GM11168 (cell line): ENCODE data around the gene TPP2.

Experiments used
- in situ Hi-C: fragments of 300-500 bp; cut with MboI; formaldehyde crosslinking; loops from one replicate; pipeline ENCODE4 v1.12.0; 2022; ENCODE audit warnings: low sequenced_read_pairs; ENCODE audit not compliant: unreplicated experiment

Gene TPP2

GRCh38 chr13:102596147-102597028, at the start of gene TPP2:
TSS of gene TPP2 (plus strand) at chr13:102596986. CDS start at chr13:102597039, 53 bp downstream.
- in situ Hi-C loops = loop anchor here (10.0 kb wide), 1 partner anchor 258 kb away; no protein-coding TSS in a partner anchor

GRCh38 chr13:102548811-102549210, 48.0 kb upstream of the TPP2 start:
- in situ Hi-C loops = no loop called here

GRCh38 chr13:102550507-102550906, 46.3 kb upstream of the TPP2 start:
- in situ Hi-C loops = no loop called here

- in situ Hi-C loops = no loop called here
Observed at GRCh38 chr13:102555914-102556553, 40.8 kb upstream of the TPP2 start.

GRCh38 chr13:102556806-102557205, 40.0 kb upstream of the TPP2 start:
- in situ Hi-C loops = no loop called here

GRCh38 chr13:102558029-102558428, 38.8 kb upstream of the TPP2 start:
- in situ Hi-C loops = no loop called here

GRCh38 chr13:102561933-102562332, 34.9 kb upstream of the TPP2 start:
- in situ Hi-C loops = no loop called here

- in situ Hi-C loops = no loop called here
Observed at GRCh38 chr13:102563267-102563666, 33.5 kb upstream of the TPP2 start.

GRCh38 chr13:102564564-102564963, 32.2 kb upstream of the TPP2 start:
- in situ Hi-C loops = no loop called here

GRCh38 chr13:102566513-102566912, 30.3 kb upstream of the TPP2 start:
- in situ Hi-C loops = no loop called here

GRCh38 chr13:102567857-102568256, 28.9 kb upstream of the TPP2 start:
- in situ Hi-C loops = no loop called here

- in situ Hi-C loops = no loop called here
Observed at GRCh38 chr13:102569488-102569887, 27.3 kb upstream of the TPP2 start.

GRCh38 chr13:102571075-102571474, 25.7 kb upstream of the TPP2 start:
- in situ Hi-C loops = no loop called here

- in situ Hi-C loops = no loop called here
Observed at GRCh38 chr13:102572323-102572722, 24.5 kb upstream of the TPP2 start.

GRCh38 chr13:102580552-102581169, 16.1 kb upstream of the TPP2 start:
- in situ Hi-C loops = no loop called here

- in situ Hi-C loops = no loop called here
Observed at GRCh38 chr13:102582256-102582655, 14.5 kb upstream of the TPP2 start.

GRCh38 chr13:102584434-102584833, 12.4 kb upstream of the TPP2 start:
- in situ Hi-C loops = no loop called here

- in situ Hi-C loops = no loop called here
Observed at GRCh38 chr13:102586615-102587014, 10.2 kb upstream of the TPP2 start.

- in situ Hi-C loops = no loop called here
Observed at GRCh38 chr13:102587916-102588315, 8.9 kb upstream of the TPP2 start.

- in situ Hi-C loops = no loop called here
Observed at GRCh38 chr13:102589301-102589822, 7.4 kb upstream of the TPP2 start.
